ENCODE measurements around the gene BTN1A1.

DNA sequence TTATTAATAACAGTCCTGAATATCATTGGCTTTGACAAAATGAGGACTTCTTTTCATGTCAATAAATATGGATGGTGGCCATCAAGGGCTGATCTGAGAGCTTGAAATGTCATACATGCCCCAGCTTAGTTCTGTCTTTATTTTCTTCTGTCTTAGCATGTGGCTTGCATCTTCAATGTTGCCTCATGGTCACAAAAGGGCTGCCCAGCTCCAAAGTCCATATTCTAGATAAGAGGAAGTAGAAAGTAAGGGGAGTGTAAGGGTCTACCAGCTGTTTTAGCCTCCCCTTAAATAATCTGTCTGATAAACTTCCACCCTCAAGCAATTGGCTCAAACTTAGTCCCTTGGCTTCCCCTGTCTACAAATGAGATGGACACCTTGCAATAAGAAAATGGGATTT, 28.1 kb upstream of the BTN1A1 start:
- TF ChIP-seq ZNF274 (IDR thresholded peaks at IDR 0.05; ENCODE audit: low read depth, low read length) (no peak), YY1 (IDR thresholded peaks at IDR 0.05; ENCODE audit: insufficient read depth, insufficient read length) (no peak), SUZ12 (IDR thresholded peaks at IDR 0.05; ENCODE audit: extremely low read depth, insufficient read depth, insufficient read length) (no peak)
